WTC11 (cell line): ENCODE measurements around the gene LYPD6B. TPM values are rescaled to one million over a fixed set of nuclear protein-coding genes. Genes with fewer than 3 reads are reported as not detected.

Experiments
- ATAC-seq: fragments of 200-7000 bp; cut with Tn5 transposase; 2 replicates; pipeline ENCODE4 v1.10.0; 2021; ENCODE audit warnings: mild to moderate bottlenecking, moderate library complexity
- CTCF ChIA-PET: fragments of 300-600 bp; sonication (Branson Sonifier 250); formaldehyde crosslinking; loops from one replicate; lab custom pipeline; 2021; ENCODE audit warnings: antibody characterized with exemption; lab: Charles Lee
- POLR2A ChIA-PET: fragments of 350-600 bp; sonication (Branson Sonifier 250); formaldehyde crosslinking; loops from one replicate; lab custom pipeline; 2021; ENCODE audit warnings: antibody characterized with exemption; lab: Charles Lee
- DNase-seq: peaks from one replicate; pipeline ENCODE4 v3.0.0; 2021; ENCODE audit warnings: low spot score
- H3K27ac Mint-ChIP-seq: 2 replicates; pipeline ENCODE4 v1.8.0; 2021; ENCODE audit warnings: mixed read lengths
- H3K27me3 Mint-ChIP-seq: 2 replicates; pipeline ENCODE4 v1.8.0; 2021; ENCODE audit warnings: low read depth, mild to moderate bottlenecking, moderate library complexity, mixed read lengths
- H3K36me3 Mint-ChIP-seq: 2 replicates; pipeline ENCODE4 v1.8.0; 2021; ENCODE audit warnings: mixed read lengths
- H3K4me1 Mint-ChIP-seq: 2 replicates; pipeline ENCODE4 v1.8.0; 2022; ENCODE audit warnings: mixed read lengths
- H3K4me3 Mint-ChIP-seq: 2 replicates; pipeline ENCODE4 v1.8.0; 2021; ENCODE audit warnings: mild to moderate bottlenecking, moderate library complexity, mixed read lengths
- H3K9me3 Mint-ChIP-seq: 2 replicates; pipeline ENCODE4 v1.8.0; 2021; ENCODE audit warnings: mixed read lengths
- ATF3 ChIP-seq: sonication (generic); formaldehyde crosslinking; conservative IDR thresholded peaks from 2 replicates; pipeline ENCODE4 v1.8.1; 2022; ENCODE audit warnings: mild to moderate bottlenecking, missing genetic modification reagents
- CDX4 ChIP-seq: fragments of 250-450 bp; sonication (Bioruptor Pico); IDR thresholded peaks from 2 replicates; pipeline ENCODE4 v1.9.0; 2021; ENCODE audit warnings: moderate library complexity, mild to moderate bottlenecking, inconsistent platforms, borderline replicate concordance
- CREB1 ChIP-seq: sonication (generic); formaldehyde crosslinking; IDR thresholded peaks from 2 replicates; pipeline ENCODE4 v1.8.0; 2023; ENCODE audit warnings: mild to moderate bottlenecking, missing genetic modification reagents
- E2F4 ChIP-seq: sonication (generic); formaldehyde crosslinking; IDR thresholded peaks from 2 replicates; pipeline ENCODE4 v1.8.1; 2022; ENCODE audit warnings: low read depth, mild to moderate bottlenecking, moderate library complexity, missing genetic modification reagents, borderline replicate concordance
- EMX1 ChIP-seq: fragments of 250-450 bp; sonication (Bioruptor Pico); IDR thresholded peaks from 2 replicates; pipeline ENCODE4 v1.8.0; 2021; ENCODE audit warnings: mild to moderate bottlenecking
- ESRRA ChIP-seq: sonication (generic); formaldehyde crosslinking; IDR thresholded peaks from 2 replicates; pipeline ENCODE4 v1.8.1; 2022; ENCODE audit warnings: mild to moderate bottlenecking, missing genetic modification reagents, borderline replicate concordance
- FOXP1 ChIP-seq: sonication (generic); formaldehyde crosslinking; IDR thresholded peaks from 2 replicates; pipeline ENCODE4 v1.8.0; 2022; ENCODE audit warnings: missing genetic modification reagents, mild to moderate bottlenecking, moderate library complexity, borderline replicate concordance
- GABPB1 ChIP-seq: sonication (generic); formaldehyde crosslinking; IDR thresholded peaks from 2 replicates; pipeline ENCODE4 v1.8.1; 2023; ENCODE audit warnings: mild to moderate bottlenecking, missing genetic modification reagents
- GTF2I ChIP-seq: fragments of 250-450 bp; sonication (Bioruptor Pico); conservative IDR thresholded peaks from 2 replicates; pipeline ENCODE4 v1.4.0; 2021; ENCODE audit warnings: mild to moderate bottlenecking
- HMGA2 ChIP-seq: fragments of 250-450 bp; sonication (Bioruptor Pico); IDR thresholded peaks from 2 replicates; pipeline ENCODE4 v1.4.0; 2021; ENCODE audit warnings: mild to moderate bottlenecking, moderate library complexity
- IRF2 ChIP-seq: sonication (generic); formaldehyde crosslinking; IDR thresholded peaks from 2 replicates; pipeline ENCODE4 v1.8.0; 2022; ENCODE audit warnings: low read depth, missing genetic modification reagents, borderline replicate concordance
- JAZF1 ChIP-seq: fragments of 250-450 bp; sonication (Bioruptor Pico); IDR thresholded peaks from 2 replicates; pipeline ENCODE4 v1.9.0; 2021; ENCODE audit warnings: moderate library complexity, mild to moderate bottlenecking, inconsistent platforms
- JUN ChIP-seq: sonication (generic); formaldehyde crosslinking; IDR thresholded peaks from 2 replicates; pipeline ENCODE4 v1.8.0; 2023; ENCODE audit warnings: mild to moderate bottlenecking, missing genetic modification reagents
- KAT7 ChIP-seq: sonication (generic); formaldehyde crosslinking; IDR thresholded peaks from 2 replicates; pipeline ENCODE4 v1.8.1; 2023; ENCODE audit warnings: missing genetic modification reagents, mild to moderate bottlenecking, borderline replicate concordance
- MYBL2 ChIP-seq: sonication (generic); formaldehyde crosslinking; IDR thresholded peaks from 2 replicates; pipeline ENCODE4 v1.8.1; 2023; ENCODE audit warnings: mild to moderate bottlenecking, moderate library complexity, missing genetic modification reagents
- PRDM15 ChIP-seq: sonication (generic); formaldehyde crosslinking; IDR thresholded peaks from 2 replicates; pipeline ENCODE4 v1.8.0; 2022; ENCODE audit warnings: missing genetic modification reagents
- PREB ChIP-seq: sonication (generic); formaldehyde crosslinking; IDR thresholded peaks from 2 replicates; pipeline ENCODE4 v1.8.1; 2022; ENCODE audit warnings: mild to moderate bottlenecking, missing genetic modification reagents, moderate library complexity, borderline replicate concordance
- RORB ChIP-seq: fragments of 250-450 bp; sonication (Bioruptor Pico); IDR thresholded peaks from 2 replicates; pipeline ENCODE4 v1.9.0; 2021; ENCODE audit warnings: mild to moderate bottlenecking
- SOX15 ChIP-seq: fragments of 250-450 bp; sonication (Bioruptor Pico); IDR thresholded peaks from 2 replicates; pipeline ENCODE4 v1.9.0; 2021; ENCODE audit warnings: mild to moderate bottlenecking
- SP1 ChIP-seq: sonication (generic); formaldehyde crosslinking; conservative IDR thresholded peaks from 2 replicates; pipeline ENCODE4 v1.8.1; 2022; ENCODE audit warnings: missing genetic modification reagents
- TCF7 ChIP-seq: sonication (generic); formaldehyde crosslinking; IDR thresholded peaks from 2 replicates; pipeline ENCODE4 v1.8.0; 2022; ENCODE audit warnings: mild to moderate bottlenecking, low read depth, missing genetic modification reagents, moderate library complexity
- ZNF138 ChIP-seq: sonication (generic); formaldehyde crosslinking; conservative IDR thresholded peaks from 2 replicates; pipeline ENCODE4 v1.8.1; 2022; ENCODE audit warnings: mild to moderate bottlenecking, moderate library complexity, missing genetic modification reagents
- ZNF219 ChIP-seq: sonication (generic); formaldehyde crosslinking; IDR thresholded peaks from 2 replicates; pipeline ENCODE4 v1.8.0; 2023; ENCODE audit warnings: missing genetic modification reagents, mild to moderate bottlenecking, borderline replicate concordance
- ZNF396 ChIP-seq: fragments of 250-450 bp; sonication (Bioruptor Pico); IDR thresholded peaks from 2 replicates; pipeline ENCODE4 v1.8.0; 2021; ENCODE audit warnings: mild to moderate bottlenecking, moderate library complexity, borderline replicate concordance
- total RNA-seq: library from RNA; stranded (reverse); gene quantifications from 3 replicates; pipeline ENCODE4 v1.2.3, GENCODE V29; 2021

The LYPD6B gene
- total RNA-seq, 1 experiment from 2014 or later = 1.6 TPM

GRCh38 chr2:149094217-149095015 is 55.9 kb downstream of the LYPD6B start (continued):
- TF ChIP-seq PRDM15 (CRISPR knock-in tag) (no peak), ATF3 (CRISPR knock-in tag) (no peak), HMGA2 (CRISPR knock-in tag) (no peak), ZNF219 (no peak), TCF7 (CRISPR knock-in tag) (no peak), ZNF138 (CRISPR knock-in tag) (no peak), ZNF396 (CRISPR knock-in tag) (no peak), JUN (no peak), CREB1 (CRISPR knock-in tag) (no peak)

- H3K9me3 Mint-ChIP-seq = no peaks in the 10 kb centered on the region
- ChIA-PET POLR2A (interaction anchor here (0.7 kb wide), 1 partner anchor 266 kb away, joined by 6 read pairs; no protein-coding TSS in a partner anchor), CTCF (interaction anchor here (1.1 kb wide), 1 partner anchor 290 kb away, joined by 6 read pairs; no protein-coding TSS in a partner anchor)
- H3K4me1 Mint-ChIP-seq = peaks cover 2% of the 10 kb centered on the region; the same call in 1 of the 2 replicates
- no peak overlapping the region for H3K27ac Mint-ChIP-seq
- H3K36me3 Mint-ChIP-seq = no peaks in the 10 kb centered on the region
- no peak for ATAC-seq
- no peak for DNase-seq
- no peak for TF ChIP-seq CDX4 (CRISPR knock-in tag)
- TF ChIP-seq SOX15 (CRISPR knock-in tag) = no peak
- TF ChIP-seq JAZF1 (CRISPR knock-in tag) = no peak
- TF ChIP-seq, all 79 proteins: peak for 0
- Mint-ChIP-seq H3K4me3 (no peak overlapping the region), H3K27me3 (peaks cover 6% of the 10 kb centered on the region; the same call in 1 of the 2 replicates)
These were observed 60.2 kb downstream of the LYPD6B start for GRCh38 chr2:149098701-149099100.

GRCh38 chr2:149099298-149099697 is 60.8 kb downstream of the LYPD6B start:
- Mint-ChIP-seq H3K4me3 (no peak overlapping the region), H3K4me1 (no peaks in the 10 kb centered on the region), H3K9me3 (no peaks in the 10 kb centered on the region), H3K27ac (no peak overlapping the region; the same call in 1 of the 2 replicates), H3K36me3 (no peaks in the 10 kb centered on the region), H3K27me3 (peaks cover 6% of the 10 kb centered on the region; the same call in 1 of the 2 replicates)
- ChIA-PET CTCF (no interaction called here), POLR2A (no interaction called here)
- peak; percentile 41; the same call in 1 of the 2 replicates for ATAC-seq
- DNase-seq = no peak
- TF ChIP-seq GABPB1 (CRISPR knock-in tag) (no peak), SOX15 (CRISPR knock-in tag) (no peak), ZNF396 (CRISPR knock-in tag) (no peak), PREB (no peak), KAT7 (CRISPR knock-in tag) (no peak), ATF3 (CRISPR knock-in tag) (no peak), HMGA2 (CRISPR knock-in tag) (no peak), E2F4 (CRISPR knock-in tag) (no peak), SP1 (no peak), IRF2 (no peak), EMX1 (no peak), GTF2I (CRISPR knock-in tag) (no peak), MYBL2 (CRISPR knock-in tag) (no peak), RORB (CRISPR knock-in tag) (no peak), FOXP1 (no peak), ESRRA (CRISPR knock-in tag) (no peak), JAZF1 (CRISPR knock-in tag) (no peak)
